Measurements from ENCODE around the gene WWC2.

DNA sequence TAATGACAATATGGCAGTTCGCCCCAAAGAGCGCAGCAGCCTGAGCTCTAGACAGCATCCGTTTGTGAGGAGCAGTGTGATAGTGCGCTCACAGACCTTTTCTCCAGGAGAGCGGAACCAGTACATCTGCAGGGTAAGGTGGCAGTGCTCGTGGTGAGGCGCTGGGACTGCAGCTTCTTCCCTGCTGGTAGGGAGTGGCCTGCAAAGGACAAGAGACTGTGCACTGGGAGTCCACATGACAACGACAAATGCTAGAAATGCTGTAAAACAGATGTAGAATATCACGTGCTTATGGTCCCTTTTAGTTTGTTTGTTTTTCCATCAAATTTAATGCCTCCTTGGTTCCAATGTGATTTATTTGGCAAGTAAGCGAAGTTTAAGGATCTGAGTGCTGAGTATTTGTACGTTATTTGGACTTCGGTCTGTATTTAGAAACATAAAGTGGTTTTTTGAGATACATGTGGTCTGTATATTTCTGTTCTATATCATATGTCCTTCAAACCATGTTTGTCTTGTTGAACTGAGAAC lies 185.3 kb downstream of the WWC2 start:
- TF ChIP-seq NR3C1 (IDR thresholded peaks at IDR 0.05) = no peak
- TF ChIP-seq BHLHE40 (IDR thresholded peaks at IDR 0.05; ENCODE audit: low read depth, low read length) = no peak
- TF ChIP-seq, protein P1, sequence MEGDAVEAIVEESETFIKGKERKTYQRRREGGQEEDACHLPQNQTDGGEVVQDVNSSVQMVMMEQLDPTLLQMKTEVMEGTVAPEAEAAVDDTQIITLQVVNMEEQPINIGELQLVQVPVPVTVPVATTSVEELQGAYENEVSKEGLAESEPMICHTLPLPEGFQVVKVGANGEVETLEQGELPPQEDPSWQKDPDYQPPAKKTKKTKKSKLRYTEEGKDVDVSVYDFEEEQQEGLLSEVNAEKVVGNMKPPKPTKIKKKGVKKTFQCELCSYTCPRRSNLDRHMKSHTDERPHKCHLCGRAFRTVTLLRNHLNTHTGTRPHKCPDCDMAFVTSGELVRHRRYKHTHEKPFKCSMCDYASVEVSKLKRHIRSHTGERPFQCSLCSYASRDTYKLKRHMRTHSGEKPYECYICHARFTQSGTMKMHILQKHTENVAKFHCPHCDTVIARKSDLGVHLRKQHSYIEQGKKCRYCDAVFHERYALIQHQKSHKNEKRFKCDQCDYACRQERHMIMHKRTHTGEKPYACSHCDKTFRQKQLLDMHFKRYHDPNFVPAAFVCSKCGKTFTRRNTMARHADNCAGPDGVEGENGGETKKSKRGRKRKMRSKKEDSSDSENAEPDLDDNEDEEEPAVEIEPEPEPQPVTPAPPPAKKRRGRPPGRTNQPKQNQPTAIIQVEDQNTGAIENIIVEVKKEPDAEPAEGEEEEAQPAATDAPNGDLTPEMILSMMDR (IDR thresholded peaks at IDR 0.05) = no peak
- no peak for TF ChIP-seq KDM5A (IDR thresholded peaks at IDR 0.05)
- TF ChIP-seq RAD21 (conservative IDR thresholded peaks at IDR 0.05 in 1 of 2, IDR thresholded peaks at IDR 0.05 in 1 of 2) = no peak
- no peak for TF ChIP-seq TP53 (CRISPR knock-in tag; IDR thresholded peaks at IDR 0.05)

Data from A549 (cell line).